HG02678 (cell line): Measurements from ENCODE around the gene L3HYPDH.

Experiments
- ATAC-seq: cut with Tn5 transposase; IDR thresholded peaks from one replicate; pipeline ENCODE4 v1.9.1; 2021; ENCODE audit warnings: mild to moderate bottlenecking, moderate library complexity; ENCODE audit not compliant: unreplicated experiment

The L3HYPDH gene

DNA sequence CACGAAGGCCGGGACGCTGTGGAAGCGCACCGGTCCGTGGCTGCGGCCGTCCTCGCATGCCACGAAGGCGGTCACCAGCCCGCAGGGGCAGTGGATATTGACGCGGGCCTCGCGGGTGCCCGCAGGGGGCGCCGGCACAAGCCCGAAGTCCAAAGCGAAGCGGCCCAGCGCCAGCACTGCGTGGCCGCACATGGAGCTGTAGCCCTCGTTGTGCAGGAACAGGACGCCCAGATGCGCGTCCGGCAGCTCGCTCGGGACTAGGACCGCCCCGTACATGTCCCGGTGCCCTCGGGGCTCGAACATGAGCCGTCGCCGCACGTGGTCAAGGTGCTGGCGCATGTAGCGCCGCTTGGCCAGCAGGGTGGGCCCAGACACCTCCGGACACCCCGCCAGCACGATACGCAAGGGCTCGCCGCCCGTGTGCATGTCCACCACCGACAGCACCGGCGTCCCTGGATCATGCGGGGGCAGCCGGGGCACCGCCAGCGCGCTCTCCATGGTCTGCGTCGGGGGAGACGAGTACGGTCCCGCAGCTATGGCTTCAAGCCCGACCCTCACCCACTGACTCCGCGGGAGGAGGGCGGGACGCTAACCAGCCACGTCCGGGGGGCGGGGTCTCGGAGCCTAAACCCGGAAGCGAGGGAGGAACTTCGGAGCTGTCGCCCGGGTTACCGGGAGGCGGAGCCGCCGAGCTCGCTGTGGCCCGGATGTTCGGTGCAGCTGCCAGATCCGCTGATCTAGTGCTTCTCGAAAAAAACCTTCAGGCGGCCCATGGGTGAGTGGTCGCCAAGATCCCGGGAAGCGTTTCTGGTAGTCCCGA is at the start of gene L3HYPDH, which contains the start of gene JKAMP:
L3HYPDH (minus strand) TSS at position 590 of the 820 bp plus-strand sequence; CDS start at position 498, 92 bp downstream.
JKAMP (plus strand) TSS at position 699 of the 820 bp plus-strand sequence; CDS start at position 772, 73 bp downstream.
- ATAC-seq: peak; percentile 87

GRCh38 chr14:59532419-59532818 is 48.2 kb upstream of the L3HYPDH start:
- ATAC-seq: no peak

GRCh38 chr14:59530349-59530748 is 46.1 kb upstream of the L3HYPDH start:
- no peak for ATAC-seq

- ATAC-seq: no peak
Measured at GRCh38 chr14:59529189-59529588, 45.0 kb upstream of the L3HYPDH start.

- no peak for ATAC-seq
Measured at GRCh38 chr14:59520224-59520623, 36.0 kb upstream of the L3HYPDH start.

DNA sequence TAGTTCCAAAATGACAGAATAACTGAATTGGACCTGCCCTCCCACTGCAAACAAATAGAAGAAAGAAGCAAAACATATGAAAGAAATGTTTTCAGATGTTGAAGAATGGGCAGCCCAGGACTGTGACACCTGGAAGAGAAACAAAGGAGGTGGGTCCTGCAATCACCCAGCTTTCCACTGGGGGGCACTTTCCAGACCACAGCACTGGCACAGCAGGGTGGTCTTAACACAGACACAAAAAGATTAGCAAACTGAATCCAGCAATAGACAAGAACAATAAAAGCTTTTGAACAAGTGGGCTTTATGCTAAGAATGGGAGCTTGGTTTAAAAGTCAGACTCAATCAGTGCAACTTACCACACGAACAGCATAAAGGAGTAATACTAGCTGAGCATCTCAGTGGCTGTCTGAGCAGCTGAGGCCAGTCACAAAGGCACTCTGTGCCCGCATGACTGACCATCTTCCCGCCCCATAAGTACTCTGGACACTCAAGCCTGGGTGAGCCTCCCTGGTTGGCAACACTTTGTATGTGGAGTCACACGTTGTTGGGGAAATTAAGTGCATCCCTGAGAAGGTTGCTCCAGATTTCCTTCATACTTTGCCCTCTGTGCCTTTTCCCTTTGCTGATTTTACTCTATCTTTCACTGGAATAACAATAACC is 27.8 kb upstream of the L3HYPDH start:
- ATAC-seq: peak; percentile 50

- no peak for ATAC-seq
Measured at GRCh38 chr14:59510966-59511365, 26.8 kb upstream of the L3HYPDH start.

DNA sequence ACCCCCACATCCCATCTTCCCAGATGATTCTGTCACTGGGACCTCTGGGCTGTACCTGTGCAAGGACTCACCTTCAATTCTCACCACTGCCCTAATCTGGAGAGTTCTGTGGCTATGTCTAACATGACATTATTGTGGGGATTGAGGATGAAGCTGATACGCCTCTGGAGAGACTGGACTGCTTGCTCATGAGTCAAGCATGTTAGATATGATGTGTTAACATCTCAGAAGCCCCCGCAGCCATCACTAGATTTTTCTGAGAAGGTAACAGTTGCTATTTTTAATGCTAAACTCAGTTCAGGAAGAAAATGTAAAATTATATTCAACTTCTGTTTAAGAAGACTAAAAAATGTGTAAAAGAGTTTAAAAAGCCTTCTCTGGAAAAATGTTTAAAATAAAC is 25.8 kb upstream of the L3HYPDH start:
- ATAC-seq: no peak

GRCh38 chr14:59509101-59509500 is 24.9 kb upstream of the L3HYPDH start:
- no peak for ATAC-seq

- ATAC-seq: no peak
Measured at GRCh38 chr14:59507752-59508103, 23.5 kb upstream of the L3HYPDH start.

- ATAC-seq: peak; percentile 86
Measured at GRCh38 chr14:59507063-59507751, 23.0 kb upstream of the L3HYPDH start.

- ATAC-seq: no peak
Measured at GRCh38 chr14:59503256-59503655, 19.0 kb upstream of the L3HYPDH start.

GRCh38 chr14:59500732-59501131 is 16.5 kb upstream of the L3HYPDH start:
- no peak for ATAC-seq

GRCh38 chr14:59492384-59492783 is 8.2 kb upstream of the L3HYPDH start:
- no peak for ATAC-seq

DNA sequence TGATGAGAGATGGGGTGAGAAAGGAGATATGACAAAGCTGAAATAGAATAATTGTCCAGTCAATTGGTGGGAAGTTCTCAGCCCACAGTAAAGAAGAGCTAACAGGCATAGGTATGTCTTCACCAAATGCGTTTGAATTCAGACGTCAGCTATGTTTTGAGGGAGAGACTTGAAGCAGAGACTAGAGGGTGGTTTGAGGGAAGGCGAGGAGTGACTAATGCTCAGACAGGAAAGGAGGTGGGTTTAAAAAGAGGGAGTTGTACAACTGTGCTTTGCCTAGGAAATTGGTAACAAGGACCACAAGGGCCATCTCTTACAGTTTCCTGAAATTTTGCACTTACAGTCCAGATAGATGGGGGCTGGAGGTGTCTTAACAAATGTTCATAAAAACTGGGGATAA is 6.5 kb upstream of the L3HYPDH start:
- no peak for ATAC-seq

DNA sequence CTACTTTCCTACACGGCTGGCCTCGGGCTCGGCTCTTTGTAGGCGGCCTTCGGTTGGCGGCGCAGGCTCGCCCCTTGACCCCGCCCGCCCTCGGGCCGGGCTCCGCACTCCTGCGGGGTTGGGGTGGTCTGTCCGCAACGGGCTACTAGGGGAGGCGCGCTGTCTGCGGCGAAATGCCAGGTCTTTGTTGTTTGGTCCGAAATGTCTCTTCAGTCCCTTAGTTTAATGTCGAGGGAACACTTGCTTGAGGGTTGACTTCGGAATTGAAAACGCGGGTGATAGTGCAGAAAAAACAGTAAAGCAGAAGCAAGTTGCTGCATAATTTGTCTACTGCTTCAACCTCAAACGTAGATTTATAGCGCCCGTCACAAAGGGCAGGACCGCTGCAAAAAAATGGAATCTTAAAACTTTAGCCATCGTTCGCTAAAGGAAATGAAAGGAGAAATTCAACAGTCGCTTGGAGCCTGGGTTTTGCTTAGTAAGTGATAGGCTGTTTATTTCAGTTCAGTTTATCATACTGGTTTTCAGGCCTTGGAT is 499 bp upstream of the L3HYPDH start:
- ATAC-seq: peak; percentile 45

- ATAC-seq: no peak
Measured at GRCh38 chr14:59483363-59483762, 845 bp downstream of the L3HYPDH start.

GRCh38 chr14:59482541-59483331 is 1.5 kb downstream of the L3HYPDH start:
- no peak for ATAC-seq

DNA sequence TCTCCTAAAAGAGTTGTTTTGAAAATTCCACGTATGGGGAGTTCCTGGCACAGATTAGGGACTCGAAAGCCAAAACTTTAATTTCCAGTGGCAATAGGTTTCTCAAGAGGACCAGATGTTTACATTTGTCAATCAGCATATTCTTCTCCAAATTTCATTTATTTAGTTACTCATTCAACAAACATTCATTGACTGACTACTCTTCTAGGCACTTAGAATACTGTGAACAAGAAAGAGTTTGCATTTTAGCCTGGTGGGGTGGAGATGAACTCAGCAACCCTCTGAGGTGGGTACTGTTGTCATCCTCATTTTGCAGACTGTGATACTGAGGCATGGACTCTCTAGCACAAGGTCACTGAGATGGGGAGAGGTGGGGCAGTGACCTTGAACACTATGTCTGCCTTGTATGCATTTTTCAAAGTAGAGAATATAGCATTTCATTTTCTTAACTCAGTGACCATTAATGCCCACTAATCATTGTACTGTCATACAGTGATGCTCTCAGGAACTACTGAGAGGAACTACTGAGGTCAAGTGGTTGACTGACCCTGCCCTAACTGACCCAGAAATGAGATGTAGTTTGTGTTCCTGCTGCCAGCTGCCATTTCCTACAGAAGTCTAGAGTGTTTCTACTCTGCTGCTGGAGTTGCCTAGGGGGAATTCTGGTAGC is 2.2 kb downstream of the L3HYPDH start:
- ATAC-seq: no peak

DNA sequence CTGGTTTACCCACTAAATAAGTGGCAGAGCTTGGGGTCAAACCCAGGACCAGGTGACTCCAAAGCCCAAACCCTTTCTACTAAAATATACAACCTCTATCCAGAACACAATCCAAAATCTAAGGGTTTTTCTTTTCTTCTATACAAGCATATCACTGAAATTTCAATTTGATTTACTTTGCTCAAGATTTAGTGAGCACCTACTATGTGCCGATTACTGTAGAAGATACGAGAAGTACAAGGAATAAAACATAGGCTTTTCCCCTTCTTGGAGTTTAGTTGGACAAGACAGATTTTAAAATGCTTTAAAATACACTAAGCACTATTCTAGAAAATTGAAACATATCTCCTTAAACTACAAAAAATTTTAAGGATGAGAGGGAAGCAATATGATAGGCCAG is 2.8 kb downstream of the L3HYPDH start:
- ATAC-seq: no peak
